SK-N-MC (cell line): ENCODE results near the gene DLGAP3.
"Not testable (repeated sequence)": the region's sequence is repeated elsewhere in the genome, so short reads cannot be mapped to it uniquely, and the experiment has no call there.

ENCODE experiments used
- DNase-seq: peaks from one replicate; pipeline ENCODE4 v3.0.0-alpha.2; 2011; ENCODE audit warnings: low read depth, low spot score
- H3K27ac ChIP-seq: fragments of 200-600 bp; sonication (generic); 2 replicates; pipeline ENCODE4 v1.5.1; 2016; ENCODE audit warnings: mixed run types
- H3K36me3 ChIP-seq: fragments of 200-600 bp; sonication (generic); 2 replicates; pipeline ENCODE4 v1.6.1; 2017; ENCODE audit warnings: antibody characterized with exemption, low read length, mixed read lengths; ENCODE audit not compliant: insufficient read depth
- H3K4me3 ChIP-seq: fragments of 200-600 bp; sonication (generic); 2 replicates; pipeline ENCODE4 v1.5.1; 2016
- H3K9ac ChIP-seq: fragments of 200-600 bp; sonication (generic); 2 replicates; pipeline ENCODE4 v1.8.0; 2017; ENCODE audit warnings: mixed run types, mixed read lengths; ENCODE audit not compliant: insufficient read length
- H3K9me3 ChIP-seq: fragments of 200-600 bp; sonication (generic); 2 replicates; pipeline ENCODE4 v1.6.1; 2017; ENCODE audit warnings: low read depth, mild to moderate bottlenecking, antibody characterized with exemption, low read length, moderate library complexity, mixed read lengths
- EZH2 ChIP-seq: fragments of 200-600 bp; sonication (generic); IDR thresholded peaks from one replicate; pipeline ENCODE4 v1.6.1; 2017; ENCODE audit warnings: antibody characterized with exemption
- FOXP2 ChIP-seq: optimal IDR thresholded peaks from 2 replicates; pipeline ENCODE3; 2011; ENCODE audit warnings: mild to moderate bottlenecking, moderate library complexity; ENCODE audit not compliant: insufficient read depth; ENCODE audit errors: extremely low read length, control extremely low read depth
- POLR2AphosphoS5 ChIP-seq: IDR thresholded peaks from 2 replicates; pipeline ENCODE4 v1.6.1; 2012; ENCODE audit warnings: mild to moderate bottlenecking, low read depth, low read length, borderline replicate concordance

DLGAP3 gene

GRCh38 chr1:34831721-34832246 lies 97.7 kb downstream of the DLGAP3 start:
- TF ChIP-seq EZH2 (no peak), POLR2AphosphoS5 (no peak), FOXP2 (no peak)
- no peaks in the 10 kb centered on the region for H3K9me3 ChIP-seq
- DNase-seq = no peak
- H3K36me3 ChIP-seq = no peaks in the 10 kb centered on the region
- no peak overlapping the region for H3K9ac ChIP-seq
- H3K4me3 ChIP-seq = no peak overlapping the region
- no peak overlapping the region for H3K27ac ChIP-seq

DNA sequence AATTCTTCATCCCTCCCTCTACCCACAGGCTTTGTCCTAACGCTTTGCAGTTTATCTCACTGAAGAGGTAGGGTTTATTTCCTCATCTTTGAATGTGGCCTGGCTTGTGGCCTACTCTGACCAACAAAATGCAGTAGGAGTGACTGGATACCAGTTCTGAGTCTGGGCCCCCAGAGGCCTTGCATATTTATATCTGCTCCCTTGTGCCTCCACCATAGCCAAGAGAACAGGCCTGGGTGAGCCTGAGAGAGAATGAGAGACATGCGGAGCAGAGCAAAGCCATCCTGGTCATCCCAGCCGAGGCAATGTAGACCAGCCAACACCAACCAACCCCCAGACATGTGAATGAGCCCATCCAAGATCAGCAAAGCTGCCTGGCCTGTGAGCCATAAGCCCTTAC lies 100.2 kb downstream of the DLGAP3 start:
- H3K9me3 ChIP-seq = no peaks in the 10 kb centered on the region
- no peak overlapping the region for H3K4me3 ChIP-seq
- no peak overlapping the region for H3K27ac ChIP-seq
- TF ChIP-seq FOXP2 = no peak
- no peak for TF ChIP-seq POLR2AphosphoS5
- no peak for TF ChIP-seq EZH2
- no peak for DNase-seq
- no peak overlapping the region for H3K9ac ChIP-seq
- H3K36me3 ChIP-seq = no peaks in the 10 kb centered on the region

DNA sequence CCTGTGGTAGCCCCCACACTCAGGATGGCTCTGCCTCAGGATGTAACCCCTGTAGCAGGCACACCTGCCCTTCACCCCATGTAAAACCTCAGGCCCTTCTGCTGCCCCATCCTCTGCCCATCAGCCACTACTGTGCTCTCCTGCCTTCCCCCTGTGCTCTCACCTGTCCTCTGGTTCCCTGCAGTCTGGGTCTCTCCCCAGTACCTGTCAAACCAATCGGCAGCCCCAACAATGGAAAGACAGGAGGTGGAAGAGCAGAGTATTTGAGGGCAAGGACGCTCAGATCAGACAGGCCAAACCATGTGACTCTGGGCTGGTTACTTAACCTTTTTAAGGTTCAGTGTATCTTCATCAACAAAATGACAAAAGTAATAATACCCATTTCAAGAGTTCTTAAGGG lies 100.8 kb downstream of the DLGAP3 start:
- TF ChIP-seq EZH2 (no peak), POLR2AphosphoS5 (no peak), FOXP2 (no peak)
- H3K27ac ChIP-seq = no peak overlapping the region
- H3K4me3 ChIP-seq = no peak overlapping the region
- DNase-seq = no peak
- H3K9me3 ChIP-seq = no peaks in the 10 kb centered on the region
- no peaks in the 10 kb centered on the region for H3K36me3 ChIP-seq
- no peak overlapping the region for H3K9ac ChIP-seq

DNA sequence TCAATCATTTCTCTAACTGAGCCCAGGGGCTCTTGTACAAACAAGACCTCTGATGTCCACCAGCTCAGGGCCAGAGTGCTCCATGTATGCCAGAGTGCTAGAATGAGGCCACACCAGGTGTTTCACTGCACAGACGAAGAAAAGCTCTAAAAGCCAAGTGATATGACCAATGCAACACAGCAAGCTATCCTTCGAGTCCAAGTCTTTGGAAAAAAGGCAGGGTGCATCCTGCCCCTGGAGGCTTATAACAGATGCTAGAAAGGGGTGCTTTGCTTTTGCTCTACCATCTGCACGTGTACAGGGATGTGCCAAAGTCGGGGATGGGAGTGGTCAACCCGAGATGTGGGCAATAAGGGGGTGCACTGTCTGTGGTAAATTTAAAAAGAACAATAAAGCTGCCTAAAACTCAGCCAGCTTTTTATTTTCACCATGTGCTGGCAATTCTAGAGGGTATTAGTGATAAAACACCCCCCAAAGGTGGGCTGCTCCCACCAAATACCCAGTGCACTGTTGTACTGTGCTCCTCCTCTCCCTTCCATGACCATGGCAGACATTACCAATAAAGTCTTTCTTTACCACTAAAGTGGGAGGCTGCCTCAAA lies 102.0 kb downstream of the DLGAP3 start:
- TF ChIP-seq EZH2 (no peak), POLR2AphosphoS5 (no peak), FOXP2 (no peak)
- no peak overlapping the region for H3K4me3 ChIP-seq
- DNase-seq = no peak
- no peak overlapping the region for H3K9ac ChIP-seq
- H3K9me3 ChIP-seq = no peaks in the 10 kb centered on the region
- no peaks in the 10 kb centered on the region for H3K36me3 ChIP-seq
- H3K27ac ChIP-seq = no peak overlapping the region

DNA sequence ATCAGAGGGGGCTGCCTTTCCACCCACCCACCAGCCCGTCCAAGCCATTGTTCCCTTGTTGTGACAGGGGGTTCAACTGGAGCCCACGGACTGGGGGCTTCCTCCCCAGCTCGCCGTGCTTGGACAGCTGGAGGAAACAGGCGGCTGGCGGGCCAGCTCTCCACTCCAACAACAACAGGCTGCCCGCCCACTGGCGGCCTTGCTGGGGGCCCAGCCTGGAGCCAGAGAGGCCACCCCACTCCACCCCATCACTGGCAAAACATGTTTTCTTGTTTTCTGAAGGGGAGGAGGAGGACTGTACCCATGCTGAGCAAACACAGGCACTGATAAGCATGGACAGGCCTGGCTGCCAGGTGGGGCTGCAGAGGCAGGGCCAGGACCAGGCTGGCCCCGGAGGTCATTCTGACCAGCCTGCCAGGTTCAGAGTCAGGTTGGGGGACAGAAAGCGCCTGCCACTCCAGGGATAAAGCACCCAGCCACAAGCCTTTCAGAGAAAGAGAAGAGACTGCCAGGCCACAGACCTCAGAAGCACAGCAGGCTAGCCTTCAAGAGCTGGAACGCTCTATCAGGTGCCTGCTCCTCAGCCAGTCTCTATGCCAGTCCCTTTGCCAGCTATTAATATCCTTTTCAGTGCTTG lies 103.9 kb downstream of the DLGAP3 start:
- no peak for DNase-seq
- TF ChIP-seq POLR2AphosphoS5 (no peak), EZH2 (no peak), FOXP2 (no peak)
- Histone ChIP-seq H3K4me3 (no peak overlapping the region), H3K36me3 (no peaks in the 10 kb centered on the region), H3K9ac (no peak overlapping the region), H3K9me3 (no peaks in the 10 kb centered on the region), H3K27ac (no peak overlapping the region)

DNA sequence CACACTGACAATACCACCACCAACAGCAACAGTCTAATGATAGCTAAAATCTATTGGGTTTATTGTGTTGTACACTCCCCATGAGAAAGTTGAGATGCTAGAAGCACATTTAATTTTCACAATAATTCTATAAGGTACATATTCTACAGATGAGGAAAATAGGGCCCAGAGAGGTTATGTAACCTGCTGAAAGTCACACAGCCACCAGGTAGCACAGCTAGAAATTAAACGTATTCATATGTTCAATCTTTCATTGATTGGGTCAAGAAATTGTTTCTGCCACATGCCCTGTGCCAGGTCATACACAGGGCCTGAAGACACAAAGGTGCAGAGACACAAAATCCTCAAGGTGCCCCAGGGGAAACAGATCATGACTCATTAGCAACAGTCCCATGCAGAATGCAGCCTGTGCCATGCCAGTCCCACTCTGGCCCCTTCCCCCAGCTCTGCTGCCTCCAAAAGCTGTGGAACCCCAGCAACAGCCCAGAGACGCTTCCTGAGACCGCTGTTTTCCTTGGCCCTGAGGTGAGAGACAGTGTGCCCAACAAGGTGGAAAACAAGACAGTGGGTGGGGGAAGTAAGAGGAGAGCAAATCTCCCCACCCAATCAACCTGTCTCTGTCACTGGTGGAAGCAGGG lies 104.5 kb downstream of the DLGAP3 start:
- no peaks in the 10 kb centered on the region for H3K9me3 ChIP-seq
- no peak overlapping the region for H3K4me3 ChIP-seq
- no peak overlapping the region for H3K9ac ChIP-seq
- TF ChIP-seq FOXP2 (no peak), EZH2 (no peak), POLR2AphosphoS5 (no peak)
- no peak overlapping the region for H3K27ac ChIP-seq
- no peaks in the 10 kb centered on the region for H3K36me3 ChIP-seq
- no peak for DNase-seq

GRCh38 chr1:34822202-34822601 lies 107.2 kb downstream of the DLGAP3 start:
- no peak for DNase-seq
- Histone ChIP-seq H3K9ac (no peak overlapping the region), H3K27ac (no peak overlapping the region), H3K36me3 (no peaks in the 10 kb centered on the region), H3K4me3 (no peak overlapping the region), H3K9me3 (no peaks in the 10 kb centered on the region)
- TF ChIP-seq EZH2 (no peak), POLR2AphosphoS5 (no peak), FOXP2 (no peak)

DNA sequence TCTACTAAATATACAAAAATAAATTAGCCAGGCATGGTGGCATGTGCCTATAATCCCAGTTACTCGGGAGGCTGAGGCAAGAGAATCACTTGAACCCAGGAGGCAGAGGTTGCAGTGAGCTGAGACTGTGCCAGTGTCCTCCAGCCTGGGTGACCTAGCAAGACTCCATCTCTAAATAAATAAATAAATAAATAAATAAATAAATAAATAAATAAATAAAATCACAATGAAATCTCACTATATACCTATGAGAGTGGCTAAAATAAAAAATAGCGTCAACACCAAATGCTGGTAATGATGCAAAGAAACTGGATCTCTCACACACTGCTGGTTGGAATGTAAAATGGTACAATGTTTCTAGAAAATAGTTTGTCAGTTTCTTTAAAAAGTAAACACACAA lies 110.6 kb downstream of the DLGAP3 start:
- H3K9ac ChIP-seq, H3K27ac ChIP-seq, H3K9me3 ChIP-seq, DNase-seq, H3K4me3 ChIP-seq, H3K36me3 ChIP-seq: not testable (repeated sequence)

GRCh38 chr1:34816778-34817177 lies 112.7 kb downstream of the DLGAP3 start:
- H3K9me3 ChIP-seq = no peaks in the 10 kb centered on the region
- TF ChIP-seq EZH2 (no peak), FOXP2 (no peak), POLR2AphosphoS5 (no peak)
- no peak overlapping the region for H3K4me3 ChIP-seq
- no peak overlapping the region for H3K9ac ChIP-seq
- DNase-seq = no peak
- no peak overlapping the region for H3K27ac ChIP-seq
- H3K36me3 ChIP-seq = no peaks in the 10 kb centered on the region
